ENCODE data around the gene RGSL1. TPM values are rescaled to one million over a fixed set of nuclear protein-coding genes. Genes with fewer than 3 reads are reported as not detected.

RGSL1 gene
- total RNA-seq, 1 donor from 2014 or later, result not detected

GRCh38 chr1:182600036-182600713 is 150.2 kb downstream of the RGSL1 start:
- no peak for TF ChIP-seq CTCF (IDR thresholded peaks at IDR 0.05; ENCODE audit: unreplicated experiment)
- Mint-ChIP-seq H3K27ac (ENCODE audit: unreplicated experiment) (peak overlapping the region; percentile 74), H3K27me3 (ENCODE audit: unreplicated experiment) (peaks cover 17% of the 10 kb centered on the region), H3K9me3 (ENCODE audit: unreplicated experiment) (no peaks in the 10 kb centered on the region), H3K4me3 (ENCODE audit: unreplicated experiment) (peak overlapping the region; percentile 78), H3K36me3 (ENCODE audit: low read depth, unreplicated experiment) (peaks cover 4% of the 10 kb centered on the region), H3K4me1 (ENCODE audit: unreplicated experiment) (peaks cover 24% of the 10 kb centered on the region)
- DNase-seq (ENCODE audit: low spot score), result no peak

DNA sequence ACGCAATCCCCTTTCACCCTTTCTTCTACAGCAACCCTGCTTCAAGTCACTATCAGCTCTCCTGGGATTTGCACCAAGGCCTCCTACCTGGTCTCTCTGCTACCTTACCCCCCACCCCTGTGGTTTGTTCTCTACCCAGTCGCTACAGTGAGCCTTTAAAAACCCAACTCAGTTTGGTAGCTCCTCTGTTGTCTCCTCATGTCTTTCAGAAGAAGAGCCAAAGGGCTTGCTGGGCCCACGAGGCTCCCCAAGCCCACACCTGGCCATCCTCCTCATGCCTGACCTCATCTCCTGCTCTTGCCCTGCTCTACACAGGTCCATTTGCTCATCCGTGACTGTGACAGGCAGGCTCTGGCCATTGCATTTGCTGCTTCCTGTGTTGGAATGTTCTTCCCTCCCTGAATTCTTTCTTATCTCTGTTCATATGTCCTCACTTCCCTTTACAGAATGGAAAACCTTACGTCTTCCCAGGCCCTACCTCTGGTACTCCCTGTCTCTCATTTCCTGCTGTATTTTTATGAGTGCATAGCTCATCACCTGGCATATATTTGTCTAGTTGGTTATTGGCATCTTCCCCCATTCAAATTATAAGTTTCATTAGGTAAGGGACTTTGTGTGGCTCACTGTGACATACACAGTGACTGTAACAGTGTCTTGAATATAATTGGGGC is 150.9 kb downstream of the RGSL1 start:
- Mint-ChIP-seq H3K27ac (ENCODE audit: unreplicated experiment) (no peak overlapping the region), H3K27me3 (ENCODE audit: unreplicated experiment) (peaks cover 18% of the 10 kb centered on the region), H3K4me1 (ENCODE audit: unreplicated experiment) (peaks cover 26% of the 10 kb centered on the region), H3K4me3 (ENCODE audit: unreplicated experiment) (no peak overlapping the region), H3K9me3 (ENCODE audit: unreplicated experiment) (no peaks in the 10 kb centered on the region), H3K36me3 (ENCODE audit: low read depth, unreplicated experiment) (peaks cover 4% of the 10 kb centered on the region)
- no peak for DNase-seq (ENCODE audit: low spot score)
- TF ChIP-seq CTCF (IDR thresholded peaks at IDR 0.05; ENCODE audit: unreplicated experiment), result no peak

- H3K4me1 Mint-ChIP-seq (ENCODE audit: unreplicated experiment), result peaks cover 31% of the 10 kb centered on the region
- no peak overlapping the region for H3K27ac Mint-ChIP-seq (ENCODE audit: unreplicated experiment)
- peak; percentile 75 for DNase-seq (ENCODE audit: low spot score)
- TF ChIP-seq CTCF (IDR thresholded peaks at IDR 0.05; ENCODE audit: unreplicated experiment), result peak; percentile 99
- H3K4me3 Mint-ChIP-seq (ENCODE audit: unreplicated experiment), result no peak overlapping the region
- H3K9me3 Mint-ChIP-seq (ENCODE audit: unreplicated experiment), result no peaks in the 10 kb centered on the region
- peaks cover 18% of the 10 kb centered on the region for H3K27me3 Mint-ChIP-seq (ENCODE audit: unreplicated experiment)
- H3K36me3 Mint-ChIP-seq (ENCODE audit: low read depth, unreplicated experiment), result peaks cover 4% of the 10 kb centered on the region
These were observed 151.5 kb downstream of the RGSL1 start for GRCh38 chr1:182601416-182601786.

- Mint-ChIP-seq H3K27me3 (ENCODE audit: unreplicated experiment) (peaks cover 17% of the 10 kb centered on the region), H3K4me3 (ENCODE audit: unreplicated experiment) (no peak overlapping the region), H3K27ac (ENCODE audit: unreplicated experiment) (no peak overlapping the region), H3K36me3 (ENCODE audit: low read depth, unreplicated experiment) (peaks cover 4% of the 10 kb centered on the region), H3K4me1 (ENCODE audit: unreplicated experiment) (peaks cover 36% of the 10 kb centered on the region), H3K9me3 (ENCODE audit: unreplicated experiment) (no peaks in the 10 kb centered on the region)
- no peak for TF ChIP-seq CTCF (IDR thresholded peaks at IDR 0.05; ENCODE audit: unreplicated experiment)
- no peak for DNase-seq (ENCODE audit: low spot score)
These were observed 152.0 kb downstream of the RGSL1 start for GRCh38 chr1:182601913-182602312.

Measured in endothelial cell (in vitro differentiated cells).